HG03457 (cell line): ENCODE data around the gene ZFP3.
"Not testable (repeated sequence)": the region's sequence is repeated elsewhere in the genome, so short reads cannot be mapped to it uniquely, and the experiment has no call there.

Experiments
- ATAC-seq: cut with Tn5 transposase; IDR thresholded peaks from one replicate; pipeline ENCODE4 v1.9.1; 2021; ENCODE audit warnings: moderate number of reproducible peaks; ENCODE audit not compliant: unreplicated experiment

The ZFP3 gene

GRCh38 chr17:5123343-5124124 lies 45.3 kb downstream of the ZFP3 start:
- no peak for ATAC-seq

DNA sequence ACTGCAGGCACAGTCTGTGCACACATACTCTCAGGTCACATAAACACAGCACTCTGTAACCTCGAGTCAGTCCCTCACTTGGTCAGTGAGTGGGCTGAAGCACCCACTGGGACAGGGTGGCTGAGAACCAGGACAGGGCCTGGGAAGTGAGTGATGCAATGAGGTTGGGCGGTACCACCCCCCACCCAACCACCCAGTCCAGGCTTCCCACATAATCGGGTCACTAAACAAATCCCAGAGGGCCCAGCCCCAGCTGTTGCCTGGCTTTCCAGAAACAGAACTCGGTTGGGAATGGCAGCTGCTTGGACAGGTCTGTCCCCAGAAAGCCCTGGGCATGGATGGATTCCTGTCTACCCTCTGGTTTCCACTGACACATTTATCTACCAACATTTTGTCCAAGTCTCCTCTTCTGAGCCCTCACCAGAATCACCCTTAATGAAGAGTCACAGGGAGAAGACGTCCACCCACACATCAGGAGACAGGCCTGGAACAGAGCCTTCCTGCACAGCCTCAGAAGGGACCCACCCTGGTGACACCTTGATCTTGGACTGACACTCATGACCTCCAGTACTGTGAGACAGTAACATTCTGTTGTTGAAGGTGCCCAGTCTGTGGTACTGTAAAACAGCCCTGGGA lies 46.0 kb downstream of the ZFP3 start:
- ATAC-seq = not testable (repeated sequence)

GRCh38 chr17:5124896-5125295 lies 46.6 kb downstream of the ZFP3 start:
- not testable (repeated sequence) for ATAC-seq

DNA sequence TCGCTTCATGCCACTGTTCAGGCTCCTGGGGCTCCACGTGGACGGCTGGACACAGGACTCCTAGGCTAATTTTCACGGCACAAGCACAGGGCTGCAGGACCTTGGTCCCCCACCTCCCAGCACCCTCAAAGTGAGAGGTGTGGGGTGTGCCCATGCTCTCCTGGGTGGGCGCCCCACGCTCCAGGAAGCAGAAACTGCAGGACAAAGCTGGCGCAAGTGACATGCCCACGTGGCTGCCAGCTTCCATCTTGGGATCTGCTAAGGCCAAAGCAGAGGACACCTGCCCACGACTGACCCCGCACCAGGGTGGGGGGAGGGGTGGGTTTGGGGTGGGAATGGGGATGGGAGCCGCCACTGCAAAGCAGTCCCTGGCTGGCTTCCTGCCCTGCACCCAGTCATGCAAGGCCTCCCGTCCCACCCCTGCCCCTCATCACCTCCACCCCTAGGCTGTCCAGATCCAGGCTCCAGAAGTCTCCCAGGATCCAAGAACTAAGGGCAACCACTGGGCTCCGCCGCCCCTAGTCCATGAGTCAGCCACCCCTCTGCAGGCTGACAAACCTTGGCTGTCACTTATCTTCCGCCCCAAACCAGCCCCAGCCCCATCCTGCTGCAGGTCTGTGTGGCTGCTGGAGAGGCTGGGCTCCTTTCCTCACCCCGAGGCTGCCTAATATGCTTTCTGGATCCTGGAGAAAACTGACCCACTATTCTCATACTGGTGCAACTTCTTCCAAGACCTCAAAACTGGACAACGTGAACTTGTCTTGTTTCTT lies 48.6 kb downstream of the ZFP3 start:
- no peak for ATAC-seq

DNA sequence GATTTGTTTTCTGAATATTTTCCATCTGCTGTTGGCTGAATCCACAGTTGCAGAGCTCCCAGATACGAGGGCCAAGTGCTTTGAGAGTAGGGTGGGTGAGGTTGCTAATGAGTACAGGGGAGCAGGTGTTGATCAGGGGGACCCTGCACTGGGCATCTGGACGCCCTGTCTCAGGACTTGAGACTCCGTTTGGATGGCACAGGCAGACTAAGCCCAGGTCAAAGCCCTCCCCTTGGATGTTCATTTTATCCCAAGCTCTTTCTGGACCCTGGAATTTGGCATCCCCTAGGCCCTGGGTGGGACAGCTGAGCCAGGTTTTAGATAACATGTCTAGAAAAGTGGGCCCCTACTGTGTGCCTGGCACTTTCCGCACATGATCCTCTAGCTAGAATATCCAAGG lies 49.6 kb downstream of the ZFP3 start:
- no peak for ATAC-seq

DNA sequence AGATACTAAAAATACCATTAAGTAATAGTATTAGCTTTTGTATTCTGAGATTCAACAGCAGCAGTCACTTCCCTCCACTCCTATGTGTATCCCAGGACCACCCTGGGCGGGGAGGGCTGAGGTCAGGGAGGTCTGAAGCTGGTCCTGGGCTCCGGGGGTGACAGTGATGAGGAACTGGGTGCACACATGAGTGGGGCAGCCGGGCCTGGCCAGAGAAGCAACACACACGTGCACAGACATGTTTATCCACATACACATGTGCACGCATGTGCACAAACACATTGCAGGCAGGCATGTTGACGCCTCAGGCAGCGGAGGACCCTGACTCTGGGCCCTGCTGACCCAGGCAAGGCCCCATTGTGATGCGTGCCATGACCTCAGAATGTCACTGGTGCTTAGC lies 50.1 kb downstream of the ZFP3 start:
- not testable (repeated sequence) for ATAC-seq

GRCh38 chr17:5128905-5129535 lies 50.8 kb downstream of the ZFP3 start:
- no peak for ATAC-seq

GRCh38 chr17:5129770-5130169 lies 51.5 kb downstream of the ZFP3 start:
- not testable (repeated sequence) for ATAC-seq

DNA sequence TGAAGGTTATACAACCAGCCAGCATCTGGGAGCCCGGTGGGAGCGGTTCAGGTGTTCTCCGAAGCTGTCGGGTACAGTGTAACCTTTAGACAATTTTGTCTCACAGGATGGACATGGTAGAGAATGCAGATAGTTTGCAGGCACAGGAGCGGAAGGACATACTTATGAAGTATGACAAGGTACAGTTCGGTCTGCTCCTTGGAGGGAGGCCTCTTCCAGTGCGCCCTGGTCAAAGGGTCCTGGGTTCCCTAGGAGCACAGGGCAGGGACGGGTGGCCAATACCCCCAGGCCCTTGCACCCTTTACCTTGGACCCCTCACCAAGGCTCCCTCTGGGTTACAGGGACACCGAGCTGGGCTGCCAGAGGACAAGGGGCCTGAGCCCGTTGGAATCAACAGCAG lies 52.0 kb downstream of the ZFP3 start:
- ATAC-seq = not testable (repeated sequence)

GRCh38 chr17:5130687-5131086 lies 52.4 kb downstream of the ZFP3 start:
- not testable (repeated sequence) for ATAC-seq

DNA sequence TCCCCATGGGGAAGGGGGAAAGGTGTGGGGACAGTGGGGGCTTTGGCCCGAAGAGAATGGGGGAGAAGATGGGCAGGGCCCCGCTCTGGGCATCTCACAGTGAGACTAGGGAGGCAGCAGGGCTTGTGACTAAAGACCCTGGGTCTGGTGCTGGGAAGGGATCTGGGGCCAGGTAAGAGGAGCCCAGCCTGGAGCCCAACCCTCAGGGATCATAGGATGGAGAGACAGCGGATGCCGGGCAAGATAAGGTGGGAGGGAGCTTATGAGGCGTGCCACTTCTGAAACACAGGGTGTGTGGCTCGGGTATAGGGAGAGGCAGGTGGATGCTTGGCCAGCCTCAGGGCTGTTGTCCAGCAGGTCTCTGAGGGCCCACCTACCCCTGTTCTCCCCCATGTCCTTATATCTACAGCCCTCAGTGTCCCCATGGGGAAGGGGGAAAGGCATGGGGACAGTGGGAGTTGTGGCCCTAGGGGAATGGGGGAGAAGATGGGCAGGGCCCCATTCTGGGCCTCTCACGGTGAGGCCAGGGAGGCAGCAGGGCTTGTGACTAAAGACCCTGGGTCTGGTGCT lies 53.0 kb downstream of the ZFP3 start:
- no peak for ATAC-seq

- not testable (repeated sequence) for ATAC-seq
Measured at GRCh38 chr17:5131799-5132502, 53.7 kb downstream of the ZFP3 start.

- not testable (repeated sequence) for ATAC-seq
Measured at GRCh38 chr17:5132503-5133225, 54.4 kb downstream of the ZFP3 start.

GRCh38 chr17:5133311-5133710 lies 55.0 kb downstream of the ZFP3 start:
- ATAC-seq = no peak

- ATAC-seq = not testable (repeated sequence)
Measured at GRCh38 chr17:5133961-5134360, 55.7 kb downstream of the ZFP3 start.

DNA sequence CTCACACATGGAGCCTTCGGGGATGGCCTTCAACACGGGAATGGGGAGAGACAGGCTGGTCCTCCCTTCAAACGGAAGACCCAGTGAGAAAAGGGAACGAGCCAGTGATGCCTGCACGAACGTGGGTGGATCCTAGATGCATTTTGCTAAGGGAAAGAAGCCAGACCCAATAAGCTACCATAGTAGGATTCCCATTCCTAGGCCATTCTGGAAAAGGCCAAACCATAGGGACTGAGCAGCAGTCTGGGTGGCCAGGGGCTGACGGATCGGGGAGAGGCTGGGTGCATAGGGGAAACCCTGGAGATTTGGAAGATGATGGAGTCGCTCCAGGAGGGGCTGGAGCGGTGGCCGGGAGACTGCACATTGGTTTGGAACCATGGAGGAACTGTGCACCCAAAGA lies 56.3 kb downstream of the ZFP3 start:
- not testable (repeated sequence) for ATAC-seq

GRCh38 chr17:5135131-5135712 lies 57.0 kb downstream of the ZFP3 start:
- ATAC-seq = not testable (repeated sequence)

DNA sequence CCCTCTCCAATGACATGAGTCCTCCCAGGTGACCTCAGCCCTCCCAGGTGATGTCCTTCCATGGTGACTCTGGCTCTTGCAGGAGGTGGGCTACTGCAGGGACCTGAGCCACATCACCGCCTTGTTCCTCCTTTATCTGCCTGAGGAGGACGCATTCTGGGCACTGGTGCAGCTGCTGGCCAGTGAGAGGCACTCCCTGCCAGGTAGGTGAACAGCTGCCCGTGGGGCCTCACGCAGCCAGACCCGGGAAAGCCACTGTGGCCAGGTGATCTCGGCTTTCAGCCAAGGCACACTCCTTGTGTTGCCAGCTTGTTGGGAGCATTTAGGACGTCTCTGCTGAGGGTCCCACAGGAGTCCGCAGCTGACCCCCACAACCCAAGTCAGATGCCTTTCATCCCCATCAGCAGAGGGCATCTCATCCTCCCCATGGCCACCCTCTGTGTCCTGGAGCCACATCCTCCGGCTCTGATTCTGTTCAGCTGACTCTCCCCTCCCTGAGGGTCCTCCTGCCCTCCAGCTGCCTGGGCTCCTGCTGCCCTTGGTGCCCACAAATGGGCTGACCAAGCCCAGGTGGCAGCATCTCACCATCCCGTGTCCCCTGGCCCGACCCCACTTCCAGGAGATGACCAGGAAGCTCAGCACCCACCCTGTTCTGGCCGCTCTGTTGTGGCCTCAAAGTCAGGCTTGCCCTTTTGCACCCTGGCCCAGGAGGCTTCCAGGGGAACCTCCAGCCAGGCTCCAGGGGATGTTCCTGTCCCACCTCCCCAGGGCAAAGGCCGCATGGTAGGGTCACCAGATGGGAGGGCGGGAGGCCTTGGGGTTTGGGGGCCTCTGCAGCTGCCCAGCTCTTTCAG lies 57.7 kb downstream of the ZFP3 start:
- ATAC-seq = no peak
